ENCODE data around the gene RBMX2.
"Not testable (repeated sequence)": the region's sequence is repeated elsewhere in the genome, so short reads cannot be mapped to it uniquely, and the experiment has no call there.

RBMX2 gene

GRCh38 chrX:130437996-130438395 is 36.2 kb downstream of the RBMX2 start:
- not testable (repeated sequence) for DNase-seq (ENCODE audit: low read depth, low spot score); H3K4me3 ChIP-seq (ENCODE audit: low read length)

- DNase-seq (ENCODE audit: low read depth, low spot score), result no peak
- H3K4me3 ChIP-seq (ENCODE audit: low read length), result no peak overlapping the region
Measured at GRCh38 chrX:130443875-130444274, 42.1 kb downstream of the RBMX2 start.

GRCh38 chrX:130444641-130445336 is 43.0 kb downstream of the RBMX2 start:
- DNase-seq (ENCODE audit: low read depth, low spot score), result no peak
- H3K4me3 ChIP-seq (ENCODE audit: low read length), result no peak overlapping the region

GRCh38 chrX:130446974-130447373 is 45.2 kb downstream of the RBMX2 start:
- H3K4me3 ChIP-seq (ENCODE audit: low read length), result no peak overlapping the region
- DNase-seq (ENCODE audit: low read depth, low spot score), result peak; percentile 25
